H9 (cell line): ENCODE measurements around the gene RABGAP1. TPM values are rescaled to one million over a fixed set of nuclear protein-coding genes. Genes with fewer than 3 reads are reported as not detected.

ENCODE experiments used
- DNase-seq: peaks from one replicate; pipeline ENCODE4 v3.0.0-alpha.2; 2017
- H2AFZ ChIP-seq: one replicate; pipeline ENCODE4 v1.6.1; 2013; ENCODE audit warnings: mild to moderate bottlenecking, low read length, control low read depth, moderate library complexity
- H2AK5ac ChIP-seq: 2 replicates; pipeline ENCODE4 v1.6.1; 2013; ENCODE audit warnings: low read length, control low read depth, mixed read lengths; ENCODE audit not compliant: insufficient read length
- H2BK120ac ChIP-seq: one replicate; pipeline ENCODE4 v1.6.1; 2013; ENCODE audit warnings: low read depth, mild to moderate bottlenecking, low read length, control low read depth, inconsistent platforms; ENCODE audit not compliant: poor library complexity, severe bottlenecking
- H2BK12ac ChIP-seq: 2 replicates; pipeline ENCODE4 v1.6.1; 2013; ENCODE audit warnings: low read length, control low read depth, mixed read lengths, low read depth; ENCODE audit not compliant: insufficient read length
- H2BK15ac ChIP-seq: 2 replicates; pipeline ENCODE4 v1.6.1; 2013; ENCODE audit warnings: low read depth, low read length, control low read depth
- H2BK20ac ChIP-seq: one replicate; pipeline ENCODE4 v1.6.1; 2013; ENCODE audit warnings: low read depth, mild to moderate bottlenecking, low read length, control low read depth, inconsistent platforms; ENCODE audit not compliant: poor library complexity, severe bottlenecking
- H2BK5ac ChIP-seq: 2 replicates; pipeline ENCODE4 v1.6.1; 2013; ENCODE audit warnings: low read length, control low read depth, mixed read lengths; ENCODE audit not compliant: insufficient read length
- H3K14ac ChIP-seq: 2 replicates; pipeline ENCODE4 v1.6.1; 2013; ENCODE audit warnings: low read length, control low read depth; ENCODE audit not compliant: insufficient read depth
- H3K18ac ChIP-seq: 2 replicates; pipeline ENCODE4 v1.6.1; 2013; ENCODE audit warnings: low read depth, mild to moderate bottlenecking, mixed read lengths, low read length, control low read depth; ENCODE audit not compliant: insufficient read length
- H3K23ac ChIP-seq: 2 replicates; pipeline ENCODE4 v1.6.1; 2013; ENCODE audit warnings: low read length, control low read depth, mixed read lengths, low read depth; ENCODE audit not compliant: insufficient read length
- H3K23me2 ChIP-seq: 2 replicates; pipeline ENCODE4 v1.6.1; 2013; ENCODE audit warnings: low read depth, mild to moderate bottlenecking, mixed read lengths, low read length, control low read depth; ENCODE audit not compliant: insufficient read length, poor library complexity, severe bottlenecking
- H3K27ac ChIP-seq: 2 replicates; pipeline ENCODE4 v1.5.1; 2013; ENCODE audit warnings: low read length, control low read depth, mixed read lengths, low read depth; ENCODE audit not compliant: insufficient read length
- H3K27me3 ChIP-seq: 2 replicates; pipeline ENCODE4 v1.6.1; 2013; ENCODE audit warnings: low read length, control low read depth, inconsistent platforms; ENCODE audit not compliant: insufficient read depth
- H3K4ac ChIP-seq: 2 replicates; pipeline ENCODE4 v1.6.1; 2013; ENCODE audit warnings: low read depth, mild to moderate bottlenecking, control low read depth, inconsistent platforms, low read length, moderate library complexity
- H3K4me1 ChIP-seq: 2 replicates; pipeline ENCODE4 v1.6.1; 2013; ENCODE audit warnings: low read length, control low read depth, inconsistent platforms; ENCODE audit not compliant: insufficient read depth
- H3K4me2 ChIP-seq: 2 replicates; pipeline ENCODE4 v1.6.1; 2013; ENCODE audit warnings: low read length, control low read depth, mixed read lengths; ENCODE audit not compliant: insufficient read length, insufficient read depth
- H3K56ac ChIP-seq: 2 replicates; pipeline ENCODE4 v1.6.1; 2013; ENCODE audit warnings: low read depth, mild to moderate bottlenecking, mixed read lengths, low read length, control low read depth; ENCODE audit not compliant: insufficient read length
- H3K79me1 ChIP-seq: 2 replicates; pipeline ENCODE4 v1.6.1; 2013; ENCODE audit warnings: low read depth, mild to moderate bottlenecking, moderate library complexity, low read length, control low read depth, inconsistent platforms; ENCODE audit not compliant: insufficient read depth, poor library complexity, severe bottlenecking
- H3K79me2 ChIP-seq: 2 replicates; pipeline ENCODE4 v1.6.1; 2013; ENCODE audit warnings: low read length, control low read depth, inconsistent platforms; ENCODE audit not compliant: insufficient read depth
- H3K9ac ChIP-seq: 2 replicates; pipeline ENCODE4 v1.6.1; 2013; ENCODE audit warnings: low read length, control low read depth, mixed read lengths; ENCODE audit not compliant: insufficient read length; ENCODE audit errors: extremely low read depth
- H3K9me3 ChIP-seq: one replicate; pipeline ENCODE4 v1.6.1; 2013; ENCODE audit warnings: low read depth, low read length, inconsistent platforms; ENCODE audit not compliant: control insufficient read depth
- H3T11ph ChIP-seq: one replicate; pipeline ENCODE4 v1.6.1; 2013; ENCODE audit warnings: mild to moderate bottlenecking, low read length, control low read depth, inconsistent platforms
- H4K20me1 ChIP-seq: one replicate; pipeline ENCODE4 v1.6.1; 2013; ENCODE audit not compliant: control insufficient read depth, insufficient read length, insufficient read depth
- H4K5ac ChIP-seq: 2 replicates; pipeline ENCODE4 v1.6.1; 2013; ENCODE audit warnings: low read depth, mild to moderate bottlenecking, mixed read lengths, low read length, control low read depth; ENCODE audit not compliant: insufficient read length
- H4K8ac ChIP-seq: replicated peaks from 2 replicates; pipeline ENCODE4 v1.6.1; 2013; ENCODE audit warnings: low read length, control low read depth, mixed read lengths, low read depth; ENCODE audit not compliant: insufficient read length
- H4K91ac ChIP-seq: 2 replicates; pipeline ENCODE4 v1.6.1; 2013; ENCODE audit warnings: low read depth, mild to moderate bottlenecking, moderate library complexity, mixed read lengths, low read length, control low read depth; ENCODE audit not compliant: insufficient read length
- H3K27ac Mint-ChIP-seq, 3 experiments: 2 replicates in 2 of 3; 3 replicates in 1 of 3; pipeline ENCODE4 v1.8.0; 2020 to 2021; ENCODE audit warnings: mixed read lengths in 3 of 3, mild to moderate bottlenecking in 1 of 3, moderate library complexity in 1 of 3
- H3K27me3 Mint-ChIP-seq: 2 replicates; pipeline ENCODE4 v1.8.0; 2021; ENCODE audit warnings: low read depth, mild to moderate bottlenecking, moderate library complexity, mixed read lengths
- H3K36me3 Mint-ChIP-seq, 3 experiments: 2 replicates in 2 of 3; 3 replicates in 1 of 3; pipeline ENCODE4 v1.8.0; 2020 to 2021; ENCODE audit warnings: low read depth in 3 of 3, mixed read lengths in 3 of 3; ENCODE audit not compliant: insufficient read depth in 1 of 3
- H3K4me1 Mint-ChIP-seq, 2 experiments: 2 replicates each; pipeline ENCODE4 v1.8.0; 2020; ENCODE audit warnings: mixed read lengths in 2 of 2
- H3K4me3 Mint-ChIP-seq, 2 experiments: 2 replicates in 1 of 2; 3 replicates in 1 of 2; pipeline ENCODE4 v1.8.0; 2020 to 2021; ENCODE audit warnings: mild to moderate bottlenecking in 2 of 2, mixed read lengths in 2 of 2, moderate library complexity in 1 of 2
- H3K9me3 Mint-ChIP-seq, 2 experiments: 2 replicates in 1 of 2; 3 replicates in 1 of 2; pipeline ENCODE4 v1.8.0; 2020; ENCODE audit warnings: mild to moderate bottlenecking in 2 of 2, mixed read lengths in 2 of 2, moderate library complexity in 1 of 2
- WGBS: extraction: QIAGEN DNeasy Blood & Tissue Kit; methylation state at CpG from one replicate; pipeline ENCODE4 v1.1.7; 2013; ENCODE audit warnings: missing lambda C conversion rate, low lambda C conversion rate, mixed read lengths; ENCODE audit not compliant: insufficient read length; ENCODE audit errors: extremely low coverage; 5-methylcytosine and 5-hydroxymethylcytosine counted together
- total RNA-seq: library from RNA; stranded (reverse); gene quantifications from 2 replicates; pipeline ENCODE4 v1.2.1, GENCODE V29; 2021
- TF ChIP-seq, protein P1 (sequence below): fragments of 200-600 bp; sonication (generic); conservative IDR thresholded peaks from 3 replicates; pipeline ENCODE4 v1.8.0; 2021; ENCODE audit warnings: antibody characterized with exemption, mild to moderate bottlenecking

RABGAP1 gene
- total RNA-seq, 1 experiment from 2014 or later: 31.6 TPM

- H3K27ac ChIP-seq: no peak overlapping the region
- no peaks in the 10 kb centered on the region for H3K4me1 ChIP-seq
- no peak for DNase-seq
- no peak overlapping the region for H3K4ac ChIP-seq
- no peaks in the 10 kb centered on the region for H3K79me2 ChIP-seq
- H3K23me2 ChIP-seq: no peaks in the 10 kb centered on the region
- H4K20me1 ChIP-seq: no peaks in the 10 kb centered on the region
- H4K8ac ChIP-seq: no peak overlapping the region
- H3K9ac ChIP-seq: no peak overlapping the region
- H2BK15ac ChIP-seq: no peak overlapping the region
- no peak overlapping the region for H2BK120ac ChIP-seq
- H3K4me1 Mint-ChIP-seq: no peaks in the 10 kb centered on the region
- no peak overlapping the region for H3K14ac ChIP-seq
- no peak overlapping the region for H2AFZ ChIP-seq
- H4K5ac ChIP-seq: no peak overlapping the region
- no peak overlapping the region for H3T11ph ChIP-seq
- TF ChIP-seq, protein P1, sequence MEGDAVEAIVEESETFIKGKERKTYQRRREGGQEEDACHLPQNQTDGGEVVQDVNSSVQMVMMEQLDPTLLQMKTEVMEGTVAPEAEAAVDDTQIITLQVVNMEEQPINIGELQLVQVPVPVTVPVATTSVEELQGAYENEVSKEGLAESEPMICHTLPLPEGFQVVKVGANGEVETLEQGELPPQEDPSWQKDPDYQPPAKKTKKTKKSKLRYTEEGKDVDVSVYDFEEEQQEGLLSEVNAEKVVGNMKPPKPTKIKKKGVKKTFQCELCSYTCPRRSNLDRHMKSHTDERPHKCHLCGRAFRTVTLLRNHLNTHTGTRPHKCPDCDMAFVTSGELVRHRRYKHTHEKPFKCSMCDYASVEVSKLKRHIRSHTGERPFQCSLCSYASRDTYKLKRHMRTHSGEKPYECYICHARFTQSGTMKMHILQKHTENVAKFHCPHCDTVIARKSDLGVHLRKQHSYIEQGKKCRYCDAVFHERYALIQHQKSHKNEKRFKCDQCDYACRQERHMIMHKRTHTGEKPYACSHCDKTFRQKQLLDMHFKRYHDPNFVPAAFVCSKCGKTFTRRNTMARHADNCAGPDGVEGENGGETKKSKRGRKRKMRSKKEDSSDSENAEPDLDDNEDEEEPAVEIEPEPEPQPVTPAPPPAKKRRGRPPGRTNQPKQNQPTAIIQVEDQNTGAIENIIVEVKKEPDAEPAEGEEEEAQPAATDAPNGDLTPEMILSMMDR: no peak
- no peak overlapping the region for H2AK5ac ChIP-seq
- no peak overlapping the region for H3K56ac ChIP-seq
- H2BK12ac ChIP-seq: no peak overlapping the region
- H3K23ac ChIP-seq: no peak overlapping the region
- H3K36me3 Mint-ChIP-seq: peaks cover 8 to 18% (median 16%) of the 10 kb centered on the region in 3 experiments
- H3K79me1 ChIP-seq: no peaks in the 10 kb centered on the region
- H2BK20ac ChIP-seq: no peak overlapping the region
- H3K18ac ChIP-seq: no peak overlapping the region
- H2BK5ac ChIP-seq: no peak overlapping the region
- no peak overlapping the region for H3K4me3 Mint-ChIP-seq
- H3K27me3 Mint-ChIP-seq: no peaks in the 10 kb centered on the region
- no peak overlapping the region; a peak in 1 of 7 replicates for H3K27ac Mint-ChIP-seq
- WGBS: no CpG with 5 or more reads among the region's 1 CpG
- no peak overlapping the region for H4K91ac ChIP-seq
- no peaks in the 10 kb centered on the region for H3K27me3 ChIP-seq
- no peak overlapping the region for H3K4me2 ChIP-seq
- H3K9me3 Mint-ChIP-seq: no peaks in the 10 kb centered on the region; a peak in 1 of 5 replicates
- H3K9me3 ChIP-seq: no peaks in the 10 kb centered on the region
Measured at GRCh38 chr9:123040801-123041200, 100.0 kb downstream of the RABGAP1 start.
